Measurements from ENCODE around the gene DCN.
A peak's percentile ranks its signal among the peaks of the same experiment; 100 is the strongest.

DCN gene

GRCh38 chr12:91188778-91189177 is 6.2 kb upstream of the DCN start:
- H3K36me3 ChIP-seq (ENCODE audit: control insufficient read depth in 2 of 2, insufficient read depth in 2 of 2, low read length in 2 of 2) = no peaks in the 10 kb centered on the region
- H3K9me3 ChIP-seq (ENCODE audit: control insufficient read depth in 2 of 2, low read length in 2 of 2) = no peaks in the 10 kb centered on the region
- H3K4me3 ChIP-seq (ENCODE audit: low read length in 2 of 2) = no peak overlapping the region
- H3K9ac ChIP-seq (ENCODE audit: low read length in 2 of 2) = no peak overlapping the region
- H3K27ac ChIP-seq (ENCODE audit: low read length) = no peak overlapping the region
- no peaks in the 10 kb centered on the region for H3K4me1 ChIP-seq (ENCODE audit: control insufficient read depth, insufficient read depth, low read length)
- no peaks in the 10 kb centered on the region for H3K27me3 ChIP-seq (ENCODE audit: control insufficient read depth in 1 of 2, insufficient read depth in 2 of 2, low read length in 2 of 2)

DNA sequence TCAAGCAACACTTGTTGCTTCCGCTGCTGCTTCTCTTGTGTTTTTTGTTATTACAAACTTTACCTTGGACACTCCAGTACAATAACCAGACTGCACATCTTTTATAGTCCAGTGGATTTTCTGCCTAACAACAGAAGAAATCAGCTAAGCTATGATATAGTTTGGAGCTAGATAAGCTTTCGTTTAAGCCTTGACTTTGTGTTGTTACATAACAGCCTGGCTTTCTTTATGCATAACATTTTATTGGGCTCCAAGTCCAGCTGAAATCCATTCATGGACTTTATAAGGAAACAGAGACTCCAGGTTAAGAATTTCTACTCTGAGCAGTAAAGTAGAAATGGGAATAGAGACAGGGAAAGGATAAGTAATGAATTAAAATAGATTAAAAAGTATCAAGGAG is 3.5 kb upstream of the DCN start:
- Histone ChIP-seq H3K27me3 (ENCODE audit: control insufficient read depth in 1 of 2, insufficient read depth in 2 of 2, low read length in 2 of 2) (no peaks in the 10 kb centered on the region), H3K36me3 (ENCODE audit: control insufficient read depth in 2 of 2, insufficient read depth in 2 of 2, low read length in 2 of 2) (no peaks in the 10 kb centered on the region), H3K9ac (ENCODE audit: low read length in 2 of 2) (no peak overlapping the region), H3K27ac (ENCODE audit: low read length) (no peak overlapping the region), H3K9me3 (ENCODE audit: control insufficient read depth in 2 of 2, low read length in 2 of 2) (no peaks in the 10 kb centered on the region), H3K4me3 (ENCODE audit: low read length in 2 of 2) (no peak overlapping the region), H3K4me1 (ENCODE audit: control insufficient read depth, insufficient read depth, low read length) (no peaks in the 10 kb centered on the region)

GRCh38 chr12:91185421-91185820 is 2.8 kb upstream of the DCN start:
- Histone ChIP-seq H3K9ac (ENCODE audit: low read length in 2 of 2) (no peak overlapping the region), H3K9me3 (ENCODE audit: control insufficient read depth in 2 of 2, low read length in 2 of 2) (no peaks in the 10 kb centered on the region), H3K36me3 (ENCODE audit: control insufficient read depth in 2 of 2, insufficient read depth in 2 of 2, low read length in 2 of 2) (no peaks in the 10 kb centered on the region), H3K27ac (ENCODE audit: low read length) (no peak overlapping the region), H3K4me1 (ENCODE audit: control insufficient read depth, insufficient read depth, low read length) (no peaks in the 10 kb centered on the region), H3K4me3 (ENCODE audit: low read length in 2 of 2) (no peak overlapping the region), H3K27me3 (ENCODE audit: control insufficient read depth in 1 of 2, insufficient read depth in 2 of 2, low read length in 2 of 2) (no peaks in the 10 kb centered on the region)

- no peaks in the 10 kb centered on the region for H3K36me3 ChIP-seq (ENCODE audit: control insufficient read depth in 2 of 2, insufficient read depth in 2 of 2, low read length in 2 of 2)
- no peaks in the 10 kb centered on the region for H3K9me3 ChIP-seq (ENCODE audit: control insufficient read depth in 2 of 2, low read length in 2 of 2)
- H3K27me3 ChIP-seq (ENCODE audit: control insufficient read depth in 1 of 2, insufficient read depth in 2 of 2, low read length in 2 of 2) = no peaks in the 10 kb centered on the region
- no peaks in the 10 kb centered on the region for H3K4me1 ChIP-seq (ENCODE audit: control insufficient read depth, insufficient read depth, low read length)
- no peak overlapping the region for H3K9ac ChIP-seq (ENCODE audit: low read length in 2 of 2)
- H3K4me3 ChIP-seq (ENCODE audit: low read length in 2 of 2) = no peak overlapping the region
- H3K27ac ChIP-seq (ENCODE audit: low read length) = no peak overlapping the region
Observed at GRCh38 chr12:91183551-91183950, 934 bp upstream of the DCN start.

- no peaks in the 10 kb centered on the region for H3K4me1 ChIP-seq (ENCODE audit: control insufficient read depth, insufficient read depth, low read length)
- H3K27ac ChIP-seq (ENCODE audit: low read length) = peak overlapping the region; percentile 25
- no peaks in the 10 kb centered on the region for H3K9me3 ChIP-seq (ENCODE audit: control insufficient read depth in 2 of 2, low read length in 2 of 2)
- peak overlapping the region; percentile 44 to 57 for H3K4me3 ChIP-seq (ENCODE audit: low read length in 2 of 2)
- no peaks in the 10 kb centered on the region for H3K27me3 ChIP-seq (ENCODE audit: control insufficient read depth in 1 of 2, insufficient read depth in 2 of 2, low read length in 2 of 2)
- no peaks in the 10 kb centered on the region for H3K36me3 ChIP-seq (ENCODE audit: control insufficient read depth in 2 of 2, insufficient read depth in 2 of 2, low read length in 2 of 2)
- peak overlapping the region; percentile 13 to 63 for H3K9ac ChIP-seq (ENCODE audit: low read length in 2 of 2)
Observed at GRCh38 chr12:91180582-91181395, 1.8 kb downstream of the DCN start.

DNA sequence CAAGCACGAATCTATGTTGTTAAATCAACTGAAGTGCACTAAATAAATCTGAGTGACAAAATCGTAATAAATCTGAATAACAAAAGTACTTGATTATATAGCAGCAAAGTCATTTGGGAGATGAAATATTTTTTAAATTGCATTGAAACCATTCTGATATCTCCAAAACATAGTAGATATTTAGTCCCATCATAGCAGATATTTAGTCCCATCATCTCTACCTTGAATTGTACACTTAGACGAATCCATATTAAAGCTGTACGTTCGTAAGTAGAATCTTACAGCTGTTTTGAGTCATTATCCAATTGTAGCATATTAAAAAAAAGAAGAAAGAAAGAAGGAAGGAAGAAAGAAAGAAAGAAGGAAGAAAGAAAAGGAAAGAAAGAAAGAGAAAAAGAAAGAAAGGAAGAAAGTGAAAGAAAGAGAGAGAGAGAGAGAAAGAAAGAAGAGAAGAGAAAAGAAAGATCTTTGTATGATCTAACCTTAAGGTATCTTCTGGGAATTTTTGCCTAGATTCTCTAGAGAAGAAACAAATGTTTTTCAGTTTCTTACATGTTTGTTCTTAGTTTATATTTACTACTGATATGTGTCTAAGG is 2.6 kb downstream of the DCN start:
- Histone ChIP-seq H3K4me3 (ENCODE audit: low read length in 2 of 2) (peak overlapping the region; percentile 44 to 57), H3K9me3 (ENCODE audit: control insufficient read depth in 2 of 2, low read length in 2 of 2) (no peaks in the 10 kb centered on the region), H3K4me1 (ENCODE audit: control insufficient read depth, insufficient read depth, low read length) (no peaks in the 10 kb centered on the region), H3K9ac (ENCODE audit: low read length in 2 of 2) (peak overlapping the region; percentile 13 to 63), H3K36me3 (ENCODE audit: control insufficient read depth in 2 of 2, insufficient read depth in 2 of 2, low read length in 2 of 2) (no peaks in the 10 kb centered on the region), H3K27ac (ENCODE audit: low read length) (peak overlapping the region; percentile 1), H3K27me3 (ENCODE audit: control insufficient read depth in 1 of 2, insufficient read depth in 2 of 2, low read length in 2 of 2) (no peaks in the 10 kb centered on the region)

- Histone ChIP-seq H3K4me1 (ENCODE audit: control insufficient read depth, insufficient read depth, low read length) (no peaks in the 10 kb centered on the region), H3K27me3 (ENCODE audit: control insufficient read depth in 1 of 2, insufficient read depth in 2 of 2, low read length in 2 of 2) (no peaks in the 10 kb centered on the region), H3K9ac (ENCODE audit: low read length in 2 of 2) (peak overlapping the region; percentile 30 to 63), H3K27ac (ENCODE audit: low read length) (peak overlapping the region; percentile 7), H3K4me3 (ENCODE audit: low read length in 2 of 2) (peak overlapping the region; percentile 15 to 65), H3K36me3 (ENCODE audit: control insufficient read depth in 2 of 2, insufficient read depth in 2 of 2, low read length in 2 of 2) (no peaks in the 10 kb centered on the region), H3K9me3 (ENCODE audit: control insufficient read depth in 2 of 2, low read length in 2 of 2) (no peaks in the 10 kb centered on the region)
Observed at GRCh38 chr12:91179315-91179714, 3.3 kb downstream of the DCN start.

DNA sequence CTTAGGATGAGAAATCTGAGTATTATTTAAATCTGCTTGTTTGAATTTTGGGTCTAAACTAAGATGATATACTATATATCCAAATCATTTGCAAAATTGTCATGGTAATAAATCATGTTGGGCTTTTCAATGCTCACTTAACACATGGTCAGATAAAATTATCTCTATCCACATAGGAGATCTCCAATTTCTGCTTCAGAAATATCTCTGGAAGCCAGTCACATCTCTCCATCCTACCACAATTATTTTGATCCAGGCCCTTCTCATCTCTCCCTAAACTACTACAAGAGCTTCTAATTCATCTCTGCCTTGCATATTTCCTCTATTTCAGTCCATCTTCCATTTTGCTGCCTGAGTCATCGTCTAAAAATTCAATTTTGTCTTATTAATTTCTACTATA is 3.8 kb downstream of the DCN start:
- Histone ChIP-seq H3K4me1 (ENCODE audit: control insufficient read depth, insufficient read depth, low read length) (no peaks in the 10 kb centered on the region), H3K9ac (ENCODE audit: low read length in 2 of 2) (peak overlapping the region; percentile 30 to 63), H3K36me3 (ENCODE audit: control insufficient read depth in 2 of 2, insufficient read depth in 2 of 2, low read length in 2 of 2) (no peaks in the 10 kb centered on the region), H3K27ac (ENCODE audit: low read length) (peak overlapping the region; percentile 13), H3K4me3 (ENCODE audit: low read length in 2 of 2) (peak overlapping the region; percentile 15 to 65), H3K9me3 (ENCODE audit: control insufficient read depth in 2 of 2, low read length in 2 of 2) (no peaks in the 10 kb centered on the region), H3K27me3 (ENCODE audit: control insufficient read depth in 1 of 2, insufficient read depth in 2 of 2, low read length in 2 of 2) (no peaks in the 10 kb centered on the region)

GRCh38 chr12:91178139-91178561 is 4.5 kb downstream of the DCN start:
- H3K4me3 ChIP-seq (ENCODE audit: low read length in 2 of 2) = peak overlapping the region; percentile 47 to 65
- H3K36me3 ChIP-seq (ENCODE audit: control insufficient read depth in 2 of 2, insufficient read depth in 2 of 2, low read length in 2 of 2) = no peaks in the 10 kb centered on the region
- no peaks in the 10 kb centered on the region for H3K9me3 ChIP-seq (ENCODE audit: control insufficient read depth in 2 of 2, low read length in 2 of 2)
- H3K9ac ChIP-seq (ENCODE audit: low read length in 2 of 2) = peak overlapping the region; percentile 30 to 33
- H3K27me3 ChIP-seq (ENCODE audit: control insufficient read depth in 1 of 2, insufficient read depth in 2 of 2, low read length in 2 of 2) = no peaks in the 10 kb centered on the region
- H3K4me1 ChIP-seq (ENCODE audit: control insufficient read depth, insufficient read depth, low read length) = no peaks in the 10 kb centered on the region
- H3K27ac ChIP-seq (ENCODE audit: low read length) = peak overlapping the region; percentile 13

DNA sequence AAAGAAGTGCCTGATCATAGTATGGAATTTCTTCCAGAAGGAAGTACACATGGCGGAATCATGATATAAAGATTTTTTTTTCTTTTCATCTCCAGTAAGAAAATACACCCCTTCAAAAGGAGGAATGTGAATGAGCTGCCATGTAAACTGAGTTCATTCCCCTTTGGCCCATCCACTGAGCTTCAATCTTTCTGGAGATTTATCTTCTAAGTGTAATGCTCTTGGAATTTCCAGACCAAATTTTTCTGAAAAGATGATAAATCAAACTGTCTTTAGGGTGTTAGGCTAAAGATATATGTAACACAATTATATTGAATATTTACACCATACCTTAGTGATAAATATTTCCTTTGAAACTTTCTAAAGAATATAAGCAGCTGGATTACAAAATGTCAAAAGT is 5.2 kb downstream of the DCN start:
- Histone ChIP-seq H3K9ac (ENCODE audit: low read length in 2 of 2) (no peak overlapping the region), H3K9me3 (ENCODE audit: control insufficient read depth in 2 of 2, low read length in 2 of 2) (no peaks in the 10 kb centered on the region), H3K4me3 (ENCODE audit: low read length in 2 of 2) (peak overlapping the region in 1 of 2 donors; percentile 65), H3K36me3 (ENCODE audit: control insufficient read depth in 2 of 2, insufficient read depth in 2 of 2, low read length in 2 of 2) (no peaks in the 10 kb centered on the region), H3K27ac (ENCODE audit: low read length) (no peak overlapping the region), H3K27me3 (ENCODE audit: control insufficient read depth in 1 of 2, insufficient read depth in 2 of 2, low read length in 2 of 2) (no peaks in the 10 kb centered on the region), H3K4me1 (ENCODE audit: control insufficient read depth, insufficient read depth, low read length) (no peaks in the 10 kb centered on the region)

DNA sequence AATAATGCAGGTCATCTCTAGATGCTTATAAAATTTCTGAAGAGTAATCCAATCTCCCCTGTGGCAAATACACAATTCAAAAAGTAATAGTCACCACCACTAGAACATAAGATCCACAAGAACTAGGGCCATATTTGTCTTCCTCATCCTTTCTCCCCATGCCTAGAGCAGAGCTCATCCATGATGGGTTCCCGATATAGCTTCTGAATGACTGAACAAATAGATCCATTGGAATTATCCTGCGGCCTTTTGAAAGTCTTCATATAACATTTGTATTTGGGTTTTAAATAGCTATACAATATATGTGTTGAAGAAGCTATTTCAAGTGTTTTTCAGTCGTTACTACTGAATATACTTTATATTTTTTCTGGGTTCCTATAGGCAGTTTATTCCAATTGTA is 5.7 kb downstream of the DCN start:
- no peaks in the 10 kb centered on the region for H3K9me3 ChIP-seq (ENCODE audit: control insufficient read depth in 2 of 2, low read length in 2 of 2)
- H3K4me3 ChIP-seq (ENCODE audit: low read length in 2 of 2) = peak overlapping the region; percentile 29 to 65
- no peaks in the 10 kb centered on the region for H3K36me3 ChIP-seq (ENCODE audit: control insufficient read depth in 2 of 2, insufficient read depth in 2 of 2, low read length in 2 of 2)
- H3K27me3 ChIP-seq (ENCODE audit: control insufficient read depth in 1 of 2, insufficient read depth in 2 of 2, low read length in 2 of 2) = no peaks in the 10 kb centered on the region
- peak overlapping the region in 1 of 2 donors; percentile 16 for H3K9ac ChIP-seq (ENCODE audit: low read length in 2 of 2)
- no peak overlapping the region for H3K27ac ChIP-seq (ENCODE audit: low read length)
- H3K4me1 ChIP-seq (ENCODE audit: control insufficient read depth, insufficient read depth, low read length) = no peaks in the 10 kb centered on the region
